Activated CD4-positive, alpha-beta T cell treated with anti-CD3 and anti-CD28 coated beads, Interleukin-10, Interleukin-2, amounts not matched to agents 100 ng/mL and 50 ng/mL, durations not matched to agents 16 hours and 8 hours (primary cell): ENCODE results near the gene SLC16A2.
"Not testable (repeated sequence)": the region's sequence is repeated elsewhere in the genome, so short reads cannot be mapped to it uniquely, and the experiment has no call there.

Source experiments
- DNase-seq: peaks from one replicate; pipeline ENCODE4 v3.0.0-alpha.2; 2020

The SLC16A2 gene

GRCh38 chrX:74448669-74449068 lies 27.4 kb downstream of the SLC16A2 start:
- no peak for DNase-seq

- DNase-seq = no peak
Observed at GRCh38 chrX:74449322-74449936, 28.1 kb downstream of the SLC16A2 start.

GRCh38 chrX:74449937-74450330 lies 28.6 kb downstream of the SLC16A2 start:
- no peak for DNase-seq

- DNase-seq = peak; percentile 36
Observed at GRCh38 chrX:74450803-74451449, 29.6 kb downstream of the SLC16A2 start.

GRCh38 chrX:74451450-74452198 lies 30.3 kb downstream of the SLC16A2 start:
- no peak for DNase-seq

- no peak for DNase-seq
Observed at GRCh38 chrX:74452199-74452481, 30.8 kb downstream of the SLC16A2 start.

- no peak for DNase-seq
Observed at GRCh38 chrX:74453178-74453577, 31.9 kb downstream of the SLC16A2 start.

- not testable (repeated sequence) for DNase-seq
Observed at GRCh38 chrX:74454233-74454632, 32.9 kb downstream of the SLC16A2 start.

- DNase-seq = no peak
Observed at GRCh38 chrX:74458736-74459135, 37.4 kb downstream of the SLC16A2 start.

- no peak for DNase-seq
Observed at GRCh38 chrX:74461384-74461783, 40.1 kb downstream of the SLC16A2 start.

- DNase-seq = no peak
Observed at GRCh38 chrX:74464722-74465121, 43.4 kb downstream of the SLC16A2 start.

- no peak for DNase-seq
Observed at GRCh38 chrX:74465424-74465823, 44.1 kb downstream of the SLC16A2 start.

- DNase-seq = no peak
Observed at GRCh38 chrX:74467656-74468055, 46.4 kb downstream of the SLC16A2 start.

GRCh38 chrX:74473116-74473515 lies 51.8 kb downstream of the SLC16A2 start:
- DNase-seq = peak; percentile 2

GRCh38 chrX:74490247-74490646 lies 69.0 kb downstream of the SLC16A2 start:
- no peak for DNase-seq

- peak; percentile 7 for DNase-seq
Observed at GRCh38 chrX:74492720-74493201, 71.5 kb downstream of the SLC16A2 start.

- DNase-seq = no peak
Observed at GRCh38 chrX:74493806-74494205, 72.5 kb downstream of the SLC16A2 start.

- no peak for DNase-seq
Observed at GRCh38 chrX:74498924-74499323, 77.6 kb downstream of the SLC16A2 start.

GRCh38 chrX:74500067-74500466 lies 78.8 kb downstream of the SLC16A2 start:
- DNase-seq = no peak

- DNase-seq = no peak
Observed at GRCh38 chrX:74500555-74500954, 79.3 kb downstream of the SLC16A2 start.

- no peak for DNase-seq
Observed at GRCh38 chrX:74505437-74505836, 84.1 kb downstream of the SLC16A2 start.

- DNase-seq = no peak
Observed at GRCh38 chrX:74506317-74507115, 85.2 kb downstream of the SLC16A2 start.

- no peak for DNase-seq
Observed at GRCh38 chrX:74507191-74507590, 85.9 kb downstream of the SLC16A2 start.
